H4 (cell line): ENCODE data around the gene APOL4. TPM values are rescaled to one million over a fixed set of nuclear protein-coding genes. Genes with fewer than 3 reads are reported as not detected.
A peak's percentile ranks its signal among the peaks of the same experiment; 100 is the strongest.
"Not testable (repeated sequence)": the region's sequence is repeated elsewhere in the genome, so short reads cannot be mapped to it uniquely, and the experiment has no call there.

Experiments used
- DNase-seq: peaks from one replicate; pipeline ENCODE4 v3.0.0-alpha.2; 2015; ENCODE audit warnings: low spot score
- total RNA-seq: library from RNA; depleted of rRNA; stranded (reverse); fragments of >200 nt; shearing (Covaris generic); gene quantifications from 2 replicates; pipeline ENCODE4 v1.2.3, GENCODE V29; 2014

Gene APOL4
- total RNA-seq, 1 experiment from 2014 or later: 3.6 TPM

DNA sequence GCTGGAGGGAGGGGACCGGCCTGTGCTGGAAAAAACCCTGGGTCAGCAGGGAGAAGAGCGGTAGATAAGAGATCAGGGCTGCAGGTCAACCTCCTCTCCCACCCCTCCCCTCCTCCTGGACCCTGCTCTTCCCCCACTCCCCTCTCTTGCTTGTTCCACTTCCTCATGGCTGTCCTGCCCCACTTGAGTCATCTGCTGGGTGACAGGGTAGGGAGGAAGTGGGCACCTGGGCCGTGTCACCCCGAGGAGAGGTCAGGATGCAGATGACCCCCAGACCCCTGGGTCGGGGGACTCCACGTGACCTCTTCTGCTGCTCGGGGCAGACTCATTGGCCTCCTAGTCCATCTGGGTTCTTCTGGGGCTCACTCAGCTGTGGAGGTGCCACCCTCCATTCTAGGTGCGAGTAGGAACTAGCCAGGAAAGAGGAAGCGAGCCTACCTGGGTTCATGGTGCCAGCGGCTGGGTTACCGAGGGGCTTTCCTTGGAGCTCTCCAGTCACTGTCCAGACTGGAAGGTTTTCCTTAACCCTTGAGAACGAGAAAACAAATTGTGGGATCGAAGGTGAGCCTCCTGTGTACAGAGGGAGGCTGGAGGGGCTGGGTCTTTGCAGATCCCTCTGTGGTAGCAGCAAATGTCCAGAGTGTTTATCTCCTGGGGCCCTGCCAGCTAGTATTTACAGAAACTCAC lies 31.2 kb upstream of the APOL4 start:
- DNase-seq: no peak

DNA sequence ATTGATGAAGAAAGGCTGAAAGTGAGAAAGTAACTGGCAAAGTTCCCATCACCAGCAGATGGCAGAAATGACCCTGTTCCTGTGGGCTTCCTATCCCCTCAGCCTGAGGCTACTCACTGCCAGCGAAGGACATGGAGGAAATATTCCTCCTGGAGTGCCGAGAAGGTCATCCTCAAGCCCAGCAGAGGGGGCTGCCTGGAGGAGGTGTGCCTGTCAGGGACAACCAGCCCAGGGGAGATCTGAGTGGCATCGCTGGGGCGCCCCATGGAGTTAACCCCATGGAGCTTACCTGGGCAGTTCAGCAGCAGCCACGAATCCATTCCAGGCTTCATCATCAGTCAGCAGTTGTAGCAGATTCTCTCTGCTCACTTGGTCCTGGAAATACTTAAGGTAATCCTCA lies 29.4 kb upstream of the APOL4 start:
- DNase-seq: not testable (repeated sequence)

DNA sequence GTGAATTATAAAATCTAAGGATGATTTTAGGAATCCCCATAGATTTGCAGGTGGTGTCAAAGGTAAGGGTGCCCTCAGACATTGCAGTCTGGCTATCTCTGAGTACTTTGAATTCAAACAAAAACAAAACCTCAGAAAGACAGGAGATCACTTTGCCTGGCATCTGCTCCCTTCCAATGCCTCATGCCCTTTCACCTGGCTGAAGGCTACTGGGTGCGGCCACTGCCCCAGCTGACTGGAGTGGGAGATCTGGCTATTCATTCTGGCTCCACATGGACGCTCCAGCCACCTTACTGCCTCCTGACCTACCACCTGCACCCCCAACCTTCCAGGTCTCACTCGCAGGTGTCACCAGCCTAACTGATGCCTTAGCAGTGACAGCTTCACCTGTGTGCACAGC lies 28.0 kb upstream of the APOL4 start:
- DNase-seq: not testable (repeated sequence)

DNA sequence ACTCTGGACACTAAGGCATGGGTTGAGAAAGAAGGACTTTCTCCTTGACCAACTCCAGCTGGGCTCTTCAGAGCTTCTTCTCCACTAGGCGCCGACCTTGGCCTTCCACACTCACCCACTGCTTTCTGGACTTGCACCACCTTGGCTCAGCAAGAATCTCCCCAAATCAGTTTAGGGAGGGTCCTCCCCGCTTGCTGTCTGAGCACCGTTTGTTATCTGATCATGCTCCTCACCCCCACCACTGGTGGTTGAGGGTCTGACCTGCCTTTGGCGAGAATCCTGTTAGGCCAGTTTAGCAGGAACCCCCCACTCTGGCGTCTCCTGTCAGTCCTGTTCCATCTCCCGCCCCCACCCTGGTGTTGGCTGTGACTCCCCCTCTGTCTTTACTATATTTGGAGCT lies 27.3 kb upstream of the APOL4 start:
- DNase-seq: no peak

DNA sequence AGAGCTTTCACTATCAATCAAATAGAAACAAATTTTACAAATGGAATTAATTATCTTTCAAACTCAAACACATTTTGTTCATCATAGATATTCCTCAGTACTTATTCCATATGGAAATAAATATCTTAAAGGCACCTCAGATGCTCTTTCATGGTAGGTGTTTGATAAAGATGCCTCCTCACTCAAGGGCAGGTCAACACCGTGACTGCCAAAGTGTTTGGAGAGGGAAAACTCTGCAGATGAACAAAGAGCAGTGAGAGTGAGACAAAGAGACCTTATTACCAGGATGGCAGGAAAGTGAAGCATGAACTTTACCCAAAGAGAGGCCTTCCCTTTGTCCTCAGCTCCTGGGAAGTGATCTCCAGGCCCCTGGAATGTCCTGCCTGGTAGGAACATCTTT lies 26.8 kb upstream of the APOL4 start:
- DNase-seq: not testable (repeated sequence)

DNA sequence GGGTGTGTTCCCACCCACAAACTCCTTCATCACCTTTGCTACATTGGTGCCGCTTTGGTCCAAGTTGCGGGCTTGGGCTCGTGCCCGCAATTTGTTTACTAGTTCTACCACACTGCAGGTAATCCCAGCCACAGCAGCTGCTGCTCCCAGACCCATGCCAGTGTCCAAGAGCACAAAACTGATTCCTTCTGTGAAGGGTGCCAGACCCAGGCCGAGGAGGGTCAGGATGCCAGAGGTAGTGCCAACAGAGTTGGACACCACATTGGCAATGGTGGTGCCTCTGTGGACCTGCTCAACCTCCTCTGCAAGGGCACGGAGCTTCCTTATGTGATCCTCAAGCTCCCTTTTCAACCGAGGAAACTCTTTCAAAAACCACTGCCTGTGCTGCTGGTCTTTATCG lies 26.2 kb upstream of the APOL4 start:
- no peak for DNase-seq

DNA sequence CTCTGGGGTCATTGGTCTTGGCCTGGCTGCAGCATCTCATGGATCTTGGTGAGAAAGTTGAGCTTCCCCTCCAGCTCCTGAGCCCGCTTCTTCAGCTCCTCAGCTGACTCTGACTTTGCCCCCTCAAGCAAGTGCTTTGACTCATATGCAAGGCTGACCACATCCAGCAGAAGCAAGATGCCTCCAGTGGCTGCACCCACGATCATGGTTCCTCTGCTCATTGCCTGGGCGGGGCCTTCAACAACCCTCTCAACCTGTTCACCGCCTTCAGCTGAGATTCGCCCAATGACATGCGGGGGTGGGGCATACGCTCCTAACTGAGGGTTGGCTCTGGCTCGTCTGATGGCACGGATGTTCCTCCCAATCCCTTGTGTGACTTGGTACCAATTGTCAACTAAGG lies 25.8 kb upstream of the APOL4 start:
- DNase-seq: no peak

DNA sequence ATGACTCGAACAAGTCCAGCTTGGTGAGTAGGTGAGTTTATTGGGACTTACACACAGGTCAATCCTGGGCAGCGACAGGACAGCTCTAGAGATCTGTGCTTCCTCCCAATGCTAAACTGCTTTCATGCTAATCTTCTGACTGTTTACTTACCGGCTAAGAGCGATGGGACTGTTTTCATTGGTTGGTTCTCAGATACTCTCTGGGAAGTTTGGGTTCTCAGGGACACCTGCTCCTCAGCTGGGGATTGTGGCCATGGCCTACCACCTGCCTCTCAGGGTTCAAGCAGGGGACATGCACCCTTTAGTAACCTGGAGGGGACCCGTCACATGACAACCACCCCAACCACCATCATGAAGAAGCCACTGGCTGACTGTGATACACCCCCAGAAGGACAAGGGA lies 24.6 kb upstream of the APOL4 start:
- DNase-seq: no peak

DNA sequence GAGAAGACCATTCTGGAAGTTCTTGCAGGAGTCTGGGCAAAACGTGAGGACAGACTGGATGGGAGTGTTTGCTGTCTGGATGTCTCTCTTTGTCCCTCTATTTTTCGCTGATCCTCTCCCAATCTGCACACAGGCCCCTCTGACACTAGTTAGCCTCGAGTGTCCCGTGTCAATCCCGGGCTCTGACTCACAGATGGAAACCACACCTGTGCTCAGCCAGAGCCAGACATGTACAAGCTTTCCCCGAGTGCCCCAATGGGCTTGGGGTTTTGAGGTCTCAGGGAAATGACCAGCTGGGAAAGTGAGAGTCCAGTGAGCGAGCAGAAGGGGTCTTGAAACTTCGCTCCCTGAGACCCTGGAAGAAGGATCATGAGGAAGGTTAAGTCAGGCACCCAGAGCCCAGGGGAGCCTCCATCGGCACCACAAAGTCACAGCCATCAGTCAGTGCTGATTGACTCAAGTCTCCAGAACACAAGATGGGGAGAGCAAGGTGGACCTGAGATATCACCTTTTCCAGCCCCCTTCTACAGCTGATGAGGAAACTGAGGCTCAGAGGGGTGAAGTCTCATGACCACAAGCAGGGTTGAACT lies 23.8 kb upstream of the APOL4 start:
- no peak for DNase-seq

DNA sequence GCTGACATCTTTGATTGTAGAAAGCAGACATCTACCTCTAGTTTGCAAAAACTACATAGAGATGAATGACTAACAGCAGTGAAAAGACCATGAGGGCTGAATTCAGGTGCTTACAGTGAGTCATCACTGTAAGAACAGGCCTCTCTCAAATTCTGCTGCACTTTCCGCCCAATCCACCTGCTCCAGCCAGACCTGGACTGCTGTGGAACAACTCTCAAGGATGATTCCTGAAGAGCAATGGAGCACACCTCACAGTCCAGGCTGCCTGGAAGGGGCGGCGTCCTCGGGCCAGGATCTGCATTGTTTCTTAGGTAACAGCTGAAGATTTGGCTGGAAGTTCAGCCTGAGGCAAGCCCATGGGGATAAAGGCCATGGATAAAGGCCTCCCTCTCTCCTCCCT lies 22.6 kb upstream of the APOL4 start:
- no peak for DNase-seq

DNA sequence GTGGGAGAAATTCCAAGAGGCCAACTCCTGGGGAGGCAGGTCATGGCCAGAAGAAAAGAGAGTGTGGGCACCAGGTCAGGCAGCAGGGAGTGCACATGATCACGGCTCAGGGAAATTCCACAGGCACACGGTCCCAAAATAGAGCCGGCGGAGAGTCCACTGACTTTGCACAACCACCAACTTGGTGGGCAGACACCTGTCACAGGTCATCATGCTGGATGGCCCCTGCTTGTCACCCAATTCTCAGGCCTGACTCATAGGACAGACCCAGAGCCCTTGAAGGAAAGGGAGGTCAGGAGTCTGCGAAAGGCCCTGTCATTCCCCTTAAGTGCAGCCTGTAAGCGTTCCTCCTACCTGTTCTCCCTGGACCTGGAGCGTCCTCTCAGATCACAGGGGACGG lies 21.9 kb upstream of the APOL4 start:
- DNase-seq: no peak

DNA sequence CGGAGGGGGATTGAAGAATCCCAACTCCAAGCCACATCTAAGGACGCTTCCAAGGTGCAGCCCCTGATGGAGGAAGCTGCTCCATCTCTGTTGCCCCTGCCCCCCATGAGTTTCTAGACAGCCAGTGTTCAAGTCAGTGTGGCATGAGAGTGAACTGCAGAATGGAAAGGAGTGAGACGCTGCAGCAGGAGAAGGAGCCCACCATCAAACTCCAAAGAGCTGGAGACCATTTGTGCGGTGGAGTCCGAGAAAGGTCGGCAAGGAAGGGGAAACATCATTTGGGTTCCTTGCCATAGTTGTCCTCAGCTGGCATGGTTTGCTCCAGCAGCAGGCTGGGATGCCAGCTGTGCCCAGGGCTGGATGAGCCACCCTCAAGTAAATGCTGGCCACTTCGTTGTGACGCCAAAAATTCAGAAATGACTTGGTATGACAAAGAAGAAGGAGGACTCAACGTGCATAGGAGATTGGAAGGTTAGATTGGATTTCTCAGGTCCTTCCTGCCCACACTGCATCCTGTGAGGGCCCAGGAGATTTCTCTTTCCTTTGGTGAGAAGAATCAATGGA lies 21.4 kb upstream of the APOL4 start:
- no peak for DNase-seq

DNA sequence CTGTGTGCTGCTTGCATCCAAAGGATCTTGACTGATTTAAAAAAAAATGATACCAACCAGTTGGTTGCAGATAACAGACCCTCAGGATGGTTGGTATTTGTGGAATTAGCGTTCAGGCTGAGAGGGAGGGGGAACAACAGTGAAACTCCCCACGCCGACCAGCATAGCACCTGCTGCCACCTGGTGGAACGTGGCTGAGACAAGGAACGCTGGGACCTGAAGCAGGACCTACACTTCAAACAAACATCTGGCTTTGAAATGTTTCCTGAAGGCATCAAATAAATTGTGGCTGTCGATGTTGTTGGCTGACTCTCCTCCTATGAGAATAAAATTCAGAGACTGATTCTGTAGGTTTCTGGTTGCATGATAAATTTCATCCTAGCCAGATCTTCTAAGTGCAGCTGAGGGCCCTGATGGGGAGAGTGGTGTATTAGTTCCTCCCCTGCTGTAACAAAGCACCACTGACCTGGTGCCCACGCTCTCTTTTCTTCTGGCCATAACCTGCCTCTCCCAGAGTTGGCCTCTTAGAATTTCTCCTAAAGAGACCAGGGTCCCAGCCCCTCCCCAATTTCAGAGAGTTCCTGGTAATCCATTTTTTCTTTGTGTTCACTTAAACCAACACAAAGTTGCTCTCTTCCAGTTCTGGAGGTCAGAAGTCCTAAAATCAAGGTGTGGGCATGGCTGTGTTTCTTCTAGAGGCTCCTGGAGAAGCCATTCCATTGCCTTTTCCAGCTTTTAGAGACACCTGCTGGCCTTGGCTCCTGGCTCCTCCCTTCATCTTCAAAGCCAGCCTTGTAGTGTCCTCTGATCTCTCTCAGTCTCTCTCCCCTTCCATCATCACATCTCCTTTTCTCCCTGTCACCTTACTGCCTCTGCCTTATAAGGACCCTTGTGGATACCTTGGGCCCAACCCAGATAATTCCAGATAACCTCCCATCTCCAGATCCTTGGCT lies 20.5 kb upstream of the APOL4 start:
- peak; percentile 34 for DNase-seq

DNA sequence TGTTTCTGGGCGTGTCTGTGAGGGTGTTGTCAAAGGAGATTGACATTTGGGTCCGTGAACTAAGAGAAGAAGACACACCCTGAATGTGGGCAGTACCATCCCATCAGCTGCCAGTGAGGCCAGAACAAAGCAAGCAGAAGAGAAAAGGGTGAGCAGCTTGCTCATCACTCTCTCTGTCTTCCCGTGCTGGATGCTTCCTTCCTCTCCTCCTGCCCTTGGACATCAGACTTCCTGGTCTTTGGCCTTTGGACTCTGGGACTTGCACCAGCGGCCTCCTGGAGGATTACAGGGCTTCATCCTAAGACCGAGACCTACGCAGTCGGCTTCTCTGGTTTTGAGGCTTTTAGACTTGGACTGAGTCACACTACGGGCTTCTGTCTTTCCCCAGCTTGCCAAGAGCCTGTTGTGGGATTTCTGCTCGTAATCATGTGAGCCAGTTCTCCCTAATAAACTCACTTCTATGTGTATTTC lies 18.9 kb upstream of the APOL4 start:
- no peak for DNase-seq

DNA sequence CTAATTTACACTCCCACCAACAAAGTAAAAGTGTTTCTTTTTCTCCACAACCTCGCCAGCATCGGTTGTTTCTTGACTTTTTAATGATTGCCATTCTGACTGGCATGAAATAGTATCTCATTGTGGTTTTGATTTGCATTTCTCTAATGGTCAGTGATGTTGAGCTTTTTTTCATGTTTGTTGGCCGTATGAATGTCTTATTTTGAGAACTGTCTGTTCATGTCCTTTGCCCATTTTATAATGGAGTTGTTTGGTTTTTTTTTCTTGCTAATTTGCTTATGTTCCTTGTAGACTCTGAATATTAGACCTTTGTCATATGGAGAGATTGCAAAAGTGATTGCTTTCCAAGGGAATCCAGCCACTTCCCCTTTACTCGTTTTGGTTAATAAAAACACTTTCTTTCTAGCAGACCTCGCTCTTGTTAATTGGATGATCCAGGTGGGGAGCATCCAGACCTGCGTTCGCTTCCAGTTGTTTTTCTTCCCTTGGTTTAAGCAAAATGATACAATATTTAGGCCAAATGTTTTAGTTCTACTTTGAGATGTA lies 17.1 kb upstream of the APOL4 start:
- no peak for DNase-seq

DNA sequence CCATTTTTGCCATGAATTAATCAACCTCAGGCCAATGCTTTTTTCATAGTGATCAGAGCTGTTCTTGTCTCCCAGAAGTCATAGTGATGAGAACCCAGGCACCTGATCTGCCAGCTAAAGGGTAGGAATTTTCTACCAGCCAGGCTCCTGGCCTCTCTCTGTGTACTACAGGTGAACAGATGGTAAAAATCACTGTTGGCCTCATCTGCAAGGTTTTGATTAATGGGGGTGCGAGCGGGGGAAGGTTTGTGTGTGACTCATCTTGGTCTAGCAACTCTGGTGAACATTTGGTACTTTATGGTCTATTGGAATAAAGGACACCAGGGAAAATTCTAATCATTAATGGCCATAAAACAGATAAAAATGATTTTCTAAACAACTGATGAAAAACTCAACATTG lies 14.4 kb upstream of the APOL4 start:
- no peak for DNase-seq

DNA sequence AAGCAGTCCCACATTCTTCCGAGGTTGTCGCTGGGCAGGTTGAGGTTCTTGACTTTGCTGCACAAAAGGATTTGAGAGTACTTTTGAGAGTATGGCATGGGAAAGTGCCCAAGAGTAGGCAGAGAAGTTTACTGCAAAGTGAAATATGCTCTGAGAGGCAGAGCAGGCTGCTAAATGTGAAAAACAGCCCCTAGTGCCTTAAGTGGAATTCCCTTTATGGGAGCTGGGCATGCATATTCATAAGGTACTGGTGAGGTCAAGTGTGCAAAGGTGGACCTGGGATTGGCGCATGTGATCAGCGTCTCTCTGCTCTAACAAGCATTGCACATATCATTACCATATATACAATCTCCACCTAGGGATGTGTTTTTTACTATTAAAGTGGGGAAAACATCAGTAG lies 12.0 kb upstream of the APOL4 start:
- no peak for DNase-seq

DNA sequence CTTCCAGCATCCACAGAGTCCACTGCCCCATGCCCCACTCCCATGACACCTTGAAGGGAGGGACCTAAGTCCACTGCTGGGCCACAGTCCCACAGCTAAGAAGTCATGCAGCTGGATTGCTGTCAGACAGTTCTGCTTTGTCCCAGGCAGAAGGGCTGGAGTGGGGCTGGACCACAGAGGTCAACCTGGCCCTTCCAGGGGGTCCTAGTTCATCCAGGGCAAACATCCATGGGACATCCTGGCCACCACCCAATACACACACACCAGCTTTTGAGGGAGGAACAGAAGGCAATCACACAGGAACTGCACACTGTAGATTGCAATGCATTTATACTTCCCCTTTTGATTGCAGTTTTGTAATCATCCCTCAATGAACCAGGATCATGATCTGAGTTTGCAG lies 11.3 kb upstream of the APOL4 start:
- no peak for DNase-seq

DNA sequence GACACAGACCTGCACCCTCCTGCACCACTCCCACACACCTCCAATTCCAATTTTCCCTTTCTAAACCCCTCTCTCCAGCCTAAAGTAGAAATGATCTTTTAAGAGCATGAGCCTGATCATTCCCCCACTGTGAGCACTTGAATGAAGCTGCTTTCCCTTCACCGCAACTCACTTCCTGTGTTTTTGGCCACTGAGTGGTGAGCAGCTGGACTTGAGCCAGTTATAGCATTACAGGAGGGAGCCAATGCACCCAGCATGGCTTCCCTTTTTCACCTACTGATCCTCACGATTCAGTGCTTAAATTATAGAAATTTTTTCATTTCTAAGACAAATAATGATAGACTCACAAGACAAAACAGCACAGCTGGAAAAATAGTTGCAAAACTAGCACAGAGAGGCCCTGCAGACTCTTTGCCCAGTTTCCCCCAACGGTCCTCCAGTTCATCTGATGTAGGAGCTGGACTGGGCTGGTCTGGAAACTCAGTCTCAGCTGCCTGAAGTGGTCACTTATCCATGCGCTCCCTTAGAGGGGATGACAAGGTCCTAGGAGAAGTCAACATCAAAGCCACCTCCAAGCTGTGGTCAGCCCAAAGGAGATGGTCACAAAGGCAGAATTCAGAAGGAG lies 9.7 kb upstream of the APOL4 start:
- peak; percentile 60 for DNase-seq

DNA sequence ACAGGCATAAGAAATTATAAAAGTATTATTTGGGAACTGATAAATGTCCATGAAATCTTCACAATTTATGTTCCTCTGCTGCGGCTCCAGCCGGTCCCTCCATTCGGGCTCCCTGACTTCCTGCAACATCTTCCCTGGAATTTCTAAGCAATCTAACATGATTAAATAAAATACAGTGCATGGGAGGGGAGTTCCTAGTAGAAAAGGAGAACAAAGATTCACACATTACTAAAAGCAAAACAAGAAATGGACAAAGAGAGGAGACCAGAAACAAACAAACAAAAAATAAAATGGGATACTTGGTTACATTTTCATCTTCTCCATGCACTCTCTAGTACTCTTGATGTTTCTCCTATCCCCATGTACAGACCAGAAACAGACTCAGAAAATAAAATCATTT lies 8.6 kb upstream of the APOL4 start:
- DNase-seq: no peak

DNA sequence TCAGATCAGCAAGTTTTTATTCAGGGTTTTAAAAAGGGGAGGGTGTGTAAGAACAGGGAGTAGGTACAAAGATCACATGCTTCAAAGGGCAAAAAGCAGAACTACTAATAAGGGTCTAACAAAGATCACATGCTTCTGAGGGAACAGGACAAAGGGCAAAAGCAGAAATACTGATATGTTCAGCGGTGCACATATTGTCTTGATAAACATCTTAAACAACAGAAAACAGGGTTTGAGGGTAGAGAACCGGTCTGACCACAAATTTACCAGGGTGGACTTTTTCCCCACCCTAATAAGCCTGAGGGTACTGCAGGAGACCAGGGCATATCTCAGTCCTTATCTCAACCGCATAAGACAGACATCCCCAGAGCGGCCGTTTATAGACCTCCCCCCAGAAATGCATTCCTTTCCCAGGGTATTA lies 7.9 kb upstream of the APOL4 start:
- DNase-seq: not testable (repeated sequence)

DNA sequence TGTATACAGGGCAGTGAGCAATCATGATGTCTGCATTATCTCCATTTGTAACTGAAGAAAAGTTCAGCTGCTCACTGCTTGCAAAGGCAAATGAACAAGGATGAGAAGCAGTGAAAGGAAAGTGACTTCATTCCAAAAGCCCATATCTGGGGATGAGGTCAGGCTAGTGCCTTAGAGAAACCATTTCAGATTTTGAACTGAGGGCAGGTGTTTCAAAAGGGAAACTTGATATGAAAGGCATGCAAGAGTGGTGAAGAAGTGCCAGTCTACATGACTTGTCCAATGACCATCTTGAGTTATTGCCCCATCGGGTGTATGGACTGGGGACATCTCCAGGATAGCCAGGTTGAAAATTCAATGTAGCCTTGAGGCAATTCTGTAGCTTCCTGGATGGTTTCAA lies 7.3 kb upstream of the APOL4 start:
- no peak for DNase-seq
